Brain microvascular endothelial cell (primary cell): ENCODE data around the gene PTDSS2.
"Not testable (repeated sequence)": the region's sequence is repeated elsewhere in the genome, so short reads cannot be mapped to it uniquely, and the experiment has no call there.

ENCODE experiments used
- DNase-seq: peaks from one replicate; pipeline ENCODE4 v3.0.0-alpha.2; 2020
- H3K27ac ChIP-seq: fragments of 250-450 bp; sonication (Bioruptor Pico); 2 replicates; pipeline ENCODE4 v1.5.1; 2020; ENCODE audit warnings: mild to moderate bottlenecking, moderate library complexity
- H3K27me3 ChIP-seq: fragments of 250-450 bp; sonication (Bioruptor Pico); replicated peaks from 2 replicates; pipeline ENCODE4 v1.5.1; 2020; ENCODE audit warnings: mild to moderate bottlenecking
- H3K36me3 ChIP-seq: fragments of 250-450 bp; sonication (Bioruptor Pico); replicated peaks from 2 replicates; pipeline ENCODE4 v1.5.1; 2020; ENCODE audit warnings: mild to moderate bottlenecking
- H3K4me3 ChIP-seq: 2 replicates; pipeline ENCODE4 v1.5.1; 2011; ENCODE audit warnings: low read depth, mild to moderate bottlenecking, control low read depth, low read length, moderate library complexity
- in situ Hi-C: cut with HindIII; loops from 2 replicates; pipeline ENCODE4 v1.10.0; 2017; ENCODE audit warnings: low sequenced_read_pairs, low pct_ligation_motif_present
- TF ChIP-seq, protein P1 (sequence below): IDR thresholded peaks from 2 replicates; pipeline ENCODE4 v1.5.1; 2011; ENCODE audit warnings: low read depth, mild to moderate bottlenecking, moderate library complexity, low read length, control low read depth, inconsistent platforms; ENCODE audit errors: missing control alignments

The PTDSS2 gene

GRCh38 chr11:515131-515530 lies 65.1 kb downstream of the PTDSS2 start:
- Histone ChIP-seq H3K36me3 (peaks cover 4% of the 10 kb centered on the region), H3K27me3 (no peaks in the 10 kb centered on the region), H3K27ac (no peak overlapping the region), H3K4me3 (no peak overlapping the region)
- DNase-seq = no peak
- TF ChIP-seq, protein P1, sequence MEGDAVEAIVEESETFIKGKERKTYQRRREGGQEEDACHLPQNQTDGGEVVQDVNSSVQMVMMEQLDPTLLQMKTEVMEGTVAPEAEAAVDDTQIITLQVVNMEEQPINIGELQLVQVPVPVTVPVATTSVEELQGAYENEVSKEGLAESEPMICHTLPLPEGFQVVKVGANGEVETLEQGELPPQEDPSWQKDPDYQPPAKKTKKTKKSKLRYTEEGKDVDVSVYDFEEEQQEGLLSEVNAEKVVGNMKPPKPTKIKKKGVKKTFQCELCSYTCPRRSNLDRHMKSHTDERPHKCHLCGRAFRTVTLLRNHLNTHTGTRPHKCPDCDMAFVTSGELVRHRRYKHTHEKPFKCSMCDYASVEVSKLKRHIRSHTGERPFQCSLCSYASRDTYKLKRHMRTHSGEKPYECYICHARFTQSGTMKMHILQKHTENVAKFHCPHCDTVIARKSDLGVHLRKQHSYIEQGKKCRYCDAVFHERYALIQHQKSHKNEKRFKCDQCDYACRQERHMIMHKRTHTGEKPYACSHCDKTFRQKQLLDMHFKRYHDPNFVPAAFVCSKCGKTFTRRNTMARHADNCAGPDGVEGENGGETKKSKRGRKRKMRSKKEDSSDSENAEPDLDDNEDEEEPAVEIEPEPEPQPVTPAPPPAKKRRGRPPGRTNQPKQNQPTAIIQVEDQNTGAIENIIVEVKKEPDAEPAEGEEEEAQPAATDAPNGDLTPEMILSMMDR = no peak
- in situ Hi-C loops = no loop called here

- TF ChIP-seq, protein P1 = no peak
- in situ Hi-C loops = no loop called here
- Histone ChIP-seq H3K27ac (no peak overlapping the region), H3K27me3 (no peaks in the 10 kb centered on the region), H3K4me3 (no peak overlapping the region), H3K36me3 (peaks cover 4% of the 10 kb centered on the region)
- no peak for DNase-seq
These were observed 66.3 kb downstream of the PTDSS2 start for GRCh38 chr11:516400-516799.

DNA sequence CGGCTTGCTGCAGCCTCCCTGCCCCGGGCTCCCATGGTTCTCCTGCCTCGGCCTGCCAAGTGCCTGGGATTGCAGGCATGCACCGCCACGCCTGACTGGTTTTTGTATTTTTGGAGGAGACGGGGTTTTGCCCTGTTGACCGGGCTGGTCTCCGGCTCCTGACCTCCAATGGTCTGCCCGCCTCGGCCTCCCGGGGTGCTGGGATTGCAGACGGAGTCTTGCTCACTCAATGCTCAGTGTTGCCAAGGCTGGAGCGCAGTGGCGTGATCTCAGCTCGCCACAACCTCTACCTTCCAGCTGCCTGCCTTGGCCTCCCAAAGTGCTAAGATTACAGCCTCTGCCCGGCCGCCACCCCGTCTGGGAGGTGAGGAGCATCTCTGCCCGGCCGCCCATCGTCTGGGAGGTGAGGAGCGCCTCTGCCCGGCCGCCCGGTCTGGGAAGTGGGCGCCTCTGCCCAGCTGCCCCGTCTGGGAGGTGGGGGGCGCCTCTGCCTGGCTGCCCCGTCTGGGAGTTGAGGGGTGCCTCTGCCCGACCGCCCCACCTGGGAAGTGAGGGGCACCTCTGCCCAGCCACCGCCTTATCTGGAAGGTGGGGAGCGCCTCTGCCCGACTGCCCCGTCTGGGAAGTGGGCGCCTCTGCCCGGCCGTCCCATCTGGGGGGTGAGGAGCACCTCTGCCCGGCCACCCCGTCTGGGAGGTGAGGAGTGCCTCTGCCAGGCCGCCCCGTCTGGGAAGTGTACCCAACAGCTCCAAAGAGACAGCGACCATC lies 67.0 kb downstream of the PTDSS2 start:
- H3K4me3 ChIP-seq, H3K27ac ChIP-seq, DNase-seq, H3K27me3 ChIP-seq, H3K36me3 ChIP-seq, in situ Hi-C loops: not testable (repeated sequence)

- Histone ChIP-seq H3K27me3 (no peaks in the 10 kb centered on the region), H3K27ac (peak overlapping the region; percentile 56), H3K4me3 (no peak overlapping the region), H3K36me3 (peaks cover 4% of the 10 kb centered on the region)
- peak; percentile 92 for DNase-seq
- in situ Hi-C loops = no loop called here
- TF ChIP-seq, protein P1 = peak; percentile 57
These were observed 68.6 kb downstream of the PTDSS2 start for GRCh38 chr11:518463-519202.

GRCh38 chr11:520428-521176 lies 70.5 kb downstream of the PTDSS2 start:
- in situ Hi-C loops = no loop called here
- H3K27ac ChIP-seq = no peak overlapping the region
- no peaks in the 10 kb centered on the region for H3K27me3 ChIP-seq
- H3K36me3 ChIP-seq = no peaks in the 10 kb centered on the region
- DNase-seq = no peak
- no peak overlapping the region for H3K4me3 ChIP-seq
- TF ChIP-seq, protein P1 = peak; percentile 35

DNA sequence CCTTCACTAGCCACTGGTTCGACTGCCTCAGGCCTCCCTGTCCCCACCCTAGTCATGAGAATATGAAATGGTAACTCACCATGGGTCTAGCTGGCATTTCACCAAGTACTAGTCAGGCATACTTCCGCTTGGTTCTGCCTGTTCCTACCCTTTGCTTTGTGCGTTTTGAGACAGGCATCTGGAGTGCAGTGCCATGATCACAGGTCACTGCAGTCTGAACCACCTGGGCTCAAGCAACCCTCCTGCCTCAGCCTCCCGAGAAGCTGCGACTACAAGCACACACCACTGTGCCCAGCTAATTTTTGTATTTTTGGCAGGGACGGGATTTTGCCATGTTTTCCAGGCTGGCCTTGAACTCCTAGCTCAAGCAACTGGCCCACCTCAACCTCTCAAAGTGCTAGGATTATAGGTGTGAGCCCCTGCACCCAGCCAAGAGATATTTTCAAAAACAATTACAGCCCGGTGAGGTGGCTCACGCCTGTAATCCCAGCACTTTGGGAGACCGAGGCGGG lies 71.2 kb downstream of the PTDSS2 start:
- H3K27me3 ChIP-seq = no peaks in the 10 kb centered on the region
- in situ Hi-C loops = no loop called here
- DNase-seq = no peak
- H3K36me3 ChIP-seq = no peaks in the 10 kb centered on the region
- no peak overlapping the region for H3K27ac ChIP-seq
- TF ChIP-seq, protein P1 = no peak
- H3K4me3 ChIP-seq = no peak overlapping the region
